GM12865 (cell line): ENCODE results near the gene UNC5B.

Source experiments
- DNase-seq: peaks from one replicate; pipeline ENCODE4 v3.0.0; 2010; ENCODE audit warnings: low read depth
- H3K4me3 ChIP-seq: 2 replicates; pipeline ENCODE4 v1.5.1; 2011; ENCODE audit warnings: mild to moderate bottlenecking, low read depth, low read length, control low read depth
- TF ChIP-seq, protein P1 (sequence below): IDR thresholded peaks from 2 replicates; pipeline ENCODE4 v1.5.1; 2011; ENCODE audit warnings: low read length, control low read depth, low read depth, inconsistent platforms; ENCODE audit not compliant: insufficient read depth; ENCODE audit errors: missing control alignments

The UNC5B gene

DNA sequence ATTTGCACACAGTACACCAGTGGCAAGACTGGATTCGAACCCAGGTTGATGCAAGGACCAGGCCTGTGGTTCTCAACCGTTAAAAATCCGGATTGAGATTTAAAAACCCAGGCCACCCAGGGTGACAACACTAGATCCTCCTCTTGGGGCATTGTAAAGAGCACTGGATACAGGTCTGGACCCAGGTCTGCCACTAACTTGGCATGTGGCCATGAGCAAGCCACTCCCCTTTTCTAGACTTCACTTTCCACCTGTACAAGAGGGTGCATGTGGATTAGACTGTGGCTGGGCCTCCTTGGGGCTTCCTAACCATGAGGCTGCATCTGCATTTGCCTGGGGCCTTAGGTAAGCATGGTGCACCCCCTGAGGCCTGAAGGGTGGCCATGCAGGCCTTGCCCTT, 85.0 kb downstream of the UNC5B start:
- no peak overlapping the region for H3K4me3 ChIP-seq
- TF ChIP-seq, protein P1, sequence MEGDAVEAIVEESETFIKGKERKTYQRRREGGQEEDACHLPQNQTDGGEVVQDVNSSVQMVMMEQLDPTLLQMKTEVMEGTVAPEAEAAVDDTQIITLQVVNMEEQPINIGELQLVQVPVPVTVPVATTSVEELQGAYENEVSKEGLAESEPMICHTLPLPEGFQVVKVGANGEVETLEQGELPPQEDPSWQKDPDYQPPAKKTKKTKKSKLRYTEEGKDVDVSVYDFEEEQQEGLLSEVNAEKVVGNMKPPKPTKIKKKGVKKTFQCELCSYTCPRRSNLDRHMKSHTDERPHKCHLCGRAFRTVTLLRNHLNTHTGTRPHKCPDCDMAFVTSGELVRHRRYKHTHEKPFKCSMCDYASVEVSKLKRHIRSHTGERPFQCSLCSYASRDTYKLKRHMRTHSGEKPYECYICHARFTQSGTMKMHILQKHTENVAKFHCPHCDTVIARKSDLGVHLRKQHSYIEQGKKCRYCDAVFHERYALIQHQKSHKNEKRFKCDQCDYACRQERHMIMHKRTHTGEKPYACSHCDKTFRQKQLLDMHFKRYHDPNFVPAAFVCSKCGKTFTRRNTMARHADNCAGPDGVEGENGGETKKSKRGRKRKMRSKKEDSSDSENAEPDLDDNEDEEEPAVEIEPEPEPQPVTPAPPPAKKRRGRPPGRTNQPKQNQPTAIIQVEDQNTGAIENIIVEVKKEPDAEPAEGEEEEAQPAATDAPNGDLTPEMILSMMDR = no peak
- no peak for DNase-seq

- TF ChIP-seq, protein P1 = no peak
- no peak overlapping the region for H3K4me3 ChIP-seq
- DNase-seq = no peak
These were observed 86.9 kb downstream of the UNC5B start for GRCh38 chr10:71299071-71299785.

DNA sequence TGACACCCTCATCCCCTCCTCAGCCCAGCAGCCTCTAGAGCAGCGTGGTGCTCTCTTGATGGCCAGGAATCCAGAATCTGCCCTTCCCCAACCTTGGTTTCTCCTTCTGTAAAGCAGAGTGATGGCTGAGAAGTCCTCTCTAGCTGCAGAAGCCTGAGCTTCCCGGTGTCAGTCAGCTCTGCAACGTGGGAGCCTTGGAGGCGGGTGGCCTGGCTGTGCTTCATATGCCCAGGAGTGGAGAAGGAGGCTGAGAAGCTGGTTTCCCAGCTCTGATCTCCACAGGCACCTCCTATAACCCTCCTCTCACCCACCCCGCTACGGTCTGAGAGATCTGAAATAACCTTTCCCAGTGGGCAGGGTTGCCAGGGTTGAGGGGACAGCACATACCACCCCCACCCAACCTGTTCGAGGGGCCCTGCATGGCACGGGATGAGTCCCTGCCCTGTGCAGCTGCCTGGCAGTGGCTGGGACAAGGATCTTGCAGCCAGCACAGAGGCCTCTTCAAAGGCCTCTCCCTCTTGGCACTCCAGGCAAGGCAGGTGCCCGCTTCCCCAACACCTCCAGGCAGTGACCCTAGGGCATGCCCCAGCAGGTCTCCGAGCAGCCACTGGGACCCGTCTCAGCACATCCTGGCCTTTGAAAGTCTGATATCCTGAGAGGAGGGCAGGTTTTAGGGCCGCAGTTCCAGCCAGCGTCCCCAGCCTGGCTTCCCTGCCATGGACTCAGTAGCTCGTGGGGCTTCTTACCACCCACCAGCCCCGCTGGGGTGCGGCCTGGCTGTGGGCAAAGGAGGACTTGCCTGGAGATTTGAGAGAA, 88.4 kb downstream of the UNC5B start:
- TF ChIP-seq, protein P1 = no peak
- DNase-seq = no peak

GRCh38 chr10:71301371-71301916, 89.1 kb downstream of the UNC5B start:
- DNase-seq = no peak
- TF ChIP-seq, protein P1 = no peak
- no peak overlapping the region for H3K4me3 ChIP-seq

More for the DNA sequence above, 88.4 kb downstream of the UNC5B start:
- no peak overlapping the region for H3K4me3 ChIP-seq

DNA sequence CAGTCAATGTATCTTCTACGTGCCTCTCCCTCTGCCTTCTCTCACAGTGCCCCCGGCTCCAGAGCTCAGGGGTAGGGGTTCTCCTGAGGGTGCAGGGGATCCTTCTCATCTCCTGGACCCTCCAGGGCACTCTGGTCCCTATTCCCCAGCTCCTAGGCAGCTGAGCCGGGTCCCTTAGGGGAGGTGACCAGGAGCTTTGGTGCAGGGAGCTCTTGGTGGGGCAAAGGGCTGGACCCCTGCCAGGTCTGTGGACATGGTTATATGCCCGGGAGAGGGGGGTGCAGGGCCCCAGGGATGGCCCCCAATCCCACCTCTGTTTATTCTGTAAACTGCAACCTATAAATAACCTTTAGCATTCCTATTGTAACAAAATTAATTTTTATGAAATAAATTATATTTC, 90.1 kb downstream of the UNC5B start:
- H3K4me3 ChIP-seq = no peak overlapping the region
- no peak for DNase-seq
- TF ChIP-seq, protein P1 = no peak

GRCh38 chr10:71302874-71303568, 90.7 kb downstream of the UNC5B start:
- TF ChIP-seq, protein P1 = peak; percentile 55
- H3K4me3 ChIP-seq = no peak overlapping the region
- DNase-seq = peak; percentile 64
